MM.1S (cell line): Measurements from ENCODE around the gene RGS13.

Experiments
- DNase-seq: peaks from one replicate; pipeline ENCODE4 v3.0.0-alpha.2; 2015
- H2AFZ ChIP-seq: fragments of 300-600 bp; sonication (generic); 2 replicates; pipeline ENCODE4 v1.6.0; 2016; ENCODE audit warnings: antibody characterized with exemption, low read length
- H3F3A ChIP-seq: fragments of 300-600 bp; sonication (generic); 2 replicates; pipeline ENCODE4 v1.6.1; 2016; ENCODE audit warnings: mild to moderate bottlenecking, antibody characterized with exemption, low read length, moderate library complexity, mixed read lengths; ENCODE audit not compliant: insufficient read depth
- H3K27ac ChIP-seq: fragments of 300-600 bp; sonication (generic); 2 replicates; pipeline ENCODE4 v1.5.1; 2016; ENCODE audit warnings: mild to moderate bottlenecking, low read length
- H3K27me3 ChIP-seq: fragments of 300-600 bp; sonication (generic); replicated peaks from 2 replicates; pipeline ENCODE4 v1.6.0; 2016; ENCODE audit warnings: low read length; ENCODE audit not compliant: insufficient read depth
- H3K36me3 ChIP-seq: fragments of 300-600 bp; sonication (generic); replicated peaks from 2 replicates; pipeline ENCODE4 v1.6.1; 2016; ENCODE audit warnings: mild to moderate bottlenecking, low read length, mixed read lengths; ENCODE audit not compliant: insufficient read depth
- H3K4me1 ChIP-seq: fragments of 300-600 bp; sonication (generic); 2 replicates; pipeline ENCODE4 v1.6.1; 2016; ENCODE audit warnings: low read length, mixed read lengths
- H3K4me2 ChIP-seq: fragments of 300-600 bp; sonication (generic); 2 replicates; pipeline ENCODE4 v1.6.0; 2016; ENCODE audit warnings: low read depth, low read length
- H3K4me3 ChIP-seq: fragments of 300-600 bp; sonication (generic); 2 replicates; pipeline ENCODE4 v1.5.1; 2016; ENCODE audit warnings: low read length, mixed read lengths
- H3K79me2 ChIP-seq: fragments of 300-600 bp; sonication (generic); 2 replicates; pipeline ENCODE4 v1.6.1; 2016; ENCODE audit warnings: mixed run types, low read length, mixed read lengths
- H3K9ac ChIP-seq: fragments of 300-600 bp; sonication (generic); 2 replicates; pipeline ENCODE4 v1.6.1; 2016; ENCODE audit warnings: low read length, mixed read lengths
- H3K9me2 ChIP-seq: fragments of 300-600 bp; sonication (generic); replicated peaks from 2 replicates; pipeline ENCODE4 v1.6.1; 2016; ENCODE audit warnings: mild to moderate bottlenecking, low read length, mixed read lengths; ENCODE audit not compliant: insufficient read depth
- H3K9me3 ChIP-seq: fragments of 300-600 bp; sonication (generic); replicated peaks from 2 replicates; pipeline ENCODE4 v1.6.1; 2016; ENCODE audit warnings: mild to moderate bottlenecking, low read length, mixed read lengths; ENCODE audit not compliant: insufficient read depth
- H4K20me1 ChIP-seq: fragments of 300-600 bp; sonication (generic); 2 replicates; pipeline ENCODE4 v1.6.1; 2016; ENCODE audit warnings: mild to moderate bottlenecking, low read length, moderate library complexity, mixed read lengths; ENCODE audit not compliant: insufficient read depth
- CTCF ChIP-seq: fragments of 300-600 bp; sonication (generic); IDR thresholded peaks from 2 replicates; pipeline ENCODE4 v1.5.1; 2016; ENCODE audit warnings: antibody characterized with exemption, low read length, mixed read lengths
- EZH2 ChIP-seq: fragments of 300-600 bp; sonication (generic); optimal IDR thresholded peaks from 2 replicates; pipeline ENCODE3; 2017; ENCODE audit warnings: low read depth, mild to moderate bottlenecking, antibody characterized with exemption, low read length, mixed read lengths
- EZH2phosphoT487 ChIP-seq: fragments of 300-600 bp; sonication (generic); IDR thresholded peaks from 2 replicates; pipeline ENCODE4 v1.6.1; 2018; ENCODE audit warnings: antibody characterized with exemption, low read length

Gene RGS13

GRCh38 chr1:192595299-192595698, 40.6 kb upstream of the RGS13 start:
- no peak overlapping the region for H3K4me3 ChIP-seq
- H3K79me2 ChIP-seq, result no peaks in the 10 kb centered on the region
- no peaks in the 10 kb centered on the region for H3K9me3 ChIP-seq
- TF ChIP-seq CTCF, result no peak
- TF ChIP-seq EZH2phosphoT487, result no peak
- TF ChIP-seq EZH2, result no peak
- H3K9me2 ChIP-seq, result no peaks in the 10 kb centered on the region
- no peak overlapping the region for H2AFZ ChIP-seq
- DNase-seq, result peak; percentile 6
- peaks cover 20% of the 10 kb centered on the region for H3F3A ChIP-seq
- H4K20me1 ChIP-seq, result no peaks in the 10 kb centered on the region
- no peaks in the 10 kb centered on the region for H3K27me3 ChIP-seq
- peaks cover 72% of the 10 kb centered on the region for H3K4me1 ChIP-seq
- H3K4me2 ChIP-seq, result peak overlapping the region; percentile 55
- no peaks in the 10 kb centered on the region for H3K36me3 ChIP-seq
- peak overlapping the region; percentile 23; the same call in 1 of the 2 replicates for H3K27ac ChIP-seq
- H3K9ac ChIP-seq, result no peak overlapping the region

- Histone ChIP-seq H3K9me2 (no peaks in the 10 kb centered on the region), H3K4me2 (peak overlapping the region; percentile 35), H3K4me1 (peaks cover 82% of the 10 kb centered on the region), H3F3A (peaks cover 20% of the 10 kb centered on the region), H3K36me3 (no peaks in the 10 kb centered on the region), H3K27ac (peak overlapping the region; percentile 33; the same call in 1 of the 2 replicates), H3K4me3 (no peak overlapping the region), H3K79me2 (no peaks in the 10 kb centered on the region), H3K9me3 (no peaks in the 10 kb centered on the region), H3K9ac (no peak overlapping the region), H2AFZ (peak overlapping the region; percentile 1; the same call in 1 of the 2 replicates), H3K27me3 (no peaks in the 10 kb centered on the region), H4K20me1 (no peaks in the 10 kb centered on the region)
- TF ChIP-seq EZH2phosphoT487 (no peak), CTCF (no peak), EZH2 (no peak)
- DNase-seq, result peak; percentile 79
Observed at GRCh38 chr1:192598589-192598988, 37.4 kb upstream of the RGS13 start.

- H4K20me1 ChIP-seq, result no peaks in the 10 kb centered on the region
- H3K4me3 ChIP-seq, result no peak overlapping the region
- H3F3A ChIP-seq, result peaks cover 22% of the 10 kb centered on the region
- no peak overlapping the region for H3K9ac ChIP-seq
- no peaks in the 10 kb centered on the region for H3K9me2 ChIP-seq
- H2AFZ ChIP-seq, result no peak overlapping the region
- no peak overlapping the region for H3K27ac ChIP-seq
- H3K27me3 ChIP-seq, result no peaks in the 10 kb centered on the region
- no peak for DNase-seq
- H3K4me2 ChIP-seq, result no peak overlapping the region
- H3K79me2 ChIP-seq, result no peaks in the 10 kb centered on the region
- H3K4me1 ChIP-seq, result peaks cover 84% of the 10 kb centered on the region
- no peaks in the 10 kb centered on the region for H3K36me3 ChIP-seq
- TF ChIP-seq EZH2phosphoT487, result no peak
- no peak for TF ChIP-seq CTCF
- no peak for TF ChIP-seq EZH2
- H3K9me3 ChIP-seq, result no peaks in the 10 kb centered on the region
Observed at GRCh38 chr1:192600275-192600674, 35.7 kb upstream of the RGS13 start.
